H9 (cell line): Measurements from ENCODE around the gene SIRT7. TPM values are rescaled to one million over a fixed set of nuclear protein-coding genes. Genes with fewer than 3 reads are reported as not detected.

Experiments
- DNase-seq: peaks from one replicate; pipeline ENCODE4 v3.0.0-alpha.2; 2017
- H2AFZ ChIP-seq: one replicate; pipeline ENCODE4 v1.6.1; 2013; ENCODE audit warnings: mild to moderate bottlenecking, low read length, control low read depth, moderate library complexity
- H2AK5ac ChIP-seq: 2 replicates; pipeline ENCODE4 v1.6.1; 2013; ENCODE audit warnings: low read length, control low read depth, mixed read lengths; ENCODE audit not compliant: insufficient read length
- H2BK120ac ChIP-seq: one replicate; pipeline ENCODE4 v1.6.1; 2013; ENCODE audit warnings: low read depth, mild to moderate bottlenecking, low read length, control low read depth, inconsistent platforms; ENCODE audit not compliant: poor library complexity, severe bottlenecking
- H2BK12ac ChIP-seq: 2 replicates; pipeline ENCODE4 v1.6.1; 2013; ENCODE audit warnings: low read length, control low read depth, mixed read lengths, low read depth; ENCODE audit not compliant: insufficient read length
- H2BK15ac ChIP-seq: 2 replicates; pipeline ENCODE4 v1.6.1; 2013; ENCODE audit warnings: low read depth, low read length, control low read depth
- H2BK20ac ChIP-seq: one replicate; pipeline ENCODE4 v1.6.1; 2013; ENCODE audit warnings: low read depth, mild to moderate bottlenecking, low read length, control low read depth, inconsistent platforms; ENCODE audit not compliant: poor library complexity, severe bottlenecking
- H2BK5ac ChIP-seq: 2 replicates; pipeline ENCODE4 v1.6.1; 2013; ENCODE audit warnings: low read length, control low read depth, mixed read lengths; ENCODE audit not compliant: insufficient read length
- H3K14ac ChIP-seq: 2 replicates; pipeline ENCODE4 v1.6.1; 2013; ENCODE audit warnings: low read length, control low read depth; ENCODE audit not compliant: insufficient read depth
- H3K18ac ChIP-seq: 2 replicates; pipeline ENCODE4 v1.6.1; 2013; ENCODE audit warnings: low read depth, mild to moderate bottlenecking, mixed read lengths, low read length, control low read depth; ENCODE audit not compliant: insufficient read length
- H3K23ac ChIP-seq: 2 replicates; pipeline ENCODE4 v1.6.1; 2013; ENCODE audit warnings: low read length, control low read depth, mixed read lengths, low read depth; ENCODE audit not compliant: insufficient read length
- H3K23me2 ChIP-seq: 2 replicates; pipeline ENCODE4 v1.6.1; 2013; ENCODE audit warnings: low read depth, mild to moderate bottlenecking, mixed read lengths, low read length, control low read depth; ENCODE audit not compliant: insufficient read length, poor library complexity, severe bottlenecking
- H3K27ac ChIP-seq: 2 replicates; pipeline ENCODE4 v1.5.1; 2013; ENCODE audit warnings: low read length, control low read depth, mixed read lengths, low read depth; ENCODE audit not compliant: insufficient read length
- H3K27me3 ChIP-seq: 2 replicates; pipeline ENCODE4 v1.6.1; 2013; ENCODE audit warnings: low read length, control low read depth, inconsistent platforms; ENCODE audit not compliant: insufficient read depth
- H3K4ac ChIP-seq: 2 replicates; pipeline ENCODE4 v1.6.1; 2013; ENCODE audit warnings: low read depth, mild to moderate bottlenecking, control low read depth, inconsistent platforms, low read length, moderate library complexity
- H3K4me1 ChIP-seq: 2 replicates; pipeline ENCODE4 v1.6.1; 2013; ENCODE audit warnings: low read length, control low read depth, inconsistent platforms; ENCODE audit not compliant: insufficient read depth
- H3K4me2 ChIP-seq: 2 replicates; pipeline ENCODE4 v1.6.1; 2013; ENCODE audit warnings: low read length, control low read depth, mixed read lengths; ENCODE audit not compliant: insufficient read length, insufficient read depth
- H3K56ac ChIP-seq: 2 replicates; pipeline ENCODE4 v1.6.1; 2013; ENCODE audit warnings: low read depth, mild to moderate bottlenecking, mixed read lengths, low read length, control low read depth; ENCODE audit not compliant: insufficient read length
- H3K79me1 ChIP-seq: 2 replicates; pipeline ENCODE4 v1.6.1; 2013; ENCODE audit warnings: low read depth, mild to moderate bottlenecking, moderate library complexity, low read length, control low read depth, inconsistent platforms; ENCODE audit not compliant: insufficient read depth, poor library complexity, severe bottlenecking
- H3K79me2 ChIP-seq: 2 replicates; pipeline ENCODE4 v1.6.1; 2013; ENCODE audit warnings: low read length, control low read depth, inconsistent platforms; ENCODE audit not compliant: insufficient read depth
- H3K9ac ChIP-seq: 2 replicates; pipeline ENCODE4 v1.6.1; 2013; ENCODE audit warnings: low read length, control low read depth, mixed read lengths; ENCODE audit not compliant: insufficient read length; ENCODE audit errors: extremely low read depth
- H3K9me3 ChIP-seq: one replicate; pipeline ENCODE4 v1.6.1; 2013; ENCODE audit warnings: low read depth, low read length, inconsistent platforms; ENCODE audit not compliant: control insufficient read depth
- H3T11ph ChIP-seq: one replicate; pipeline ENCODE4 v1.6.1; 2013; ENCODE audit warnings: mild to moderate bottlenecking, low read length, control low read depth, inconsistent platforms
- H4K20me1 ChIP-seq: one replicate; pipeline ENCODE4 v1.6.1; 2013; ENCODE audit not compliant: control insufficient read depth, insufficient read length, insufficient read depth
- H4K5ac ChIP-seq: 2 replicates; pipeline ENCODE4 v1.6.1; 2013; ENCODE audit warnings: low read depth, mild to moderate bottlenecking, mixed read lengths, low read length, control low read depth; ENCODE audit not compliant: insufficient read length
- H4K8ac ChIP-seq: replicated peaks from 2 replicates; pipeline ENCODE4 v1.6.1; 2013; ENCODE audit warnings: low read length, control low read depth, mixed read lengths, low read depth; ENCODE audit not compliant: insufficient read length
- H4K91ac ChIP-seq: 2 replicates; pipeline ENCODE4 v1.6.1; 2013; ENCODE audit warnings: low read depth, mild to moderate bottlenecking, moderate library complexity, mixed read lengths, low read length, control low read depth; ENCODE audit not compliant: insufficient read length
- H3K27ac Mint-ChIP-seq, 3 experiments: 2 replicates in 2 of 3; 3 replicates in 1 of 3; pipeline ENCODE4 v1.8.0; 2020 to 2021; ENCODE audit warnings: mixed read lengths in 3 of 3, mild to moderate bottlenecking in 1 of 3, moderate library complexity in 1 of 3
- H3K27me3 Mint-ChIP-seq: 2 replicates; pipeline ENCODE4 v1.8.0; 2021; ENCODE audit warnings: low read depth, mild to moderate bottlenecking, moderate library complexity, mixed read lengths
- H3K36me3 Mint-ChIP-seq, 3 experiments: 2 replicates in 2 of 3; 3 replicates in 1 of 3; pipeline ENCODE4 v1.8.0; 2020 to 2021; ENCODE audit warnings: low read depth in 3 of 3, mixed read lengths in 3 of 3; ENCODE audit not compliant: insufficient read depth in 1 of 3
- H3K4me1 Mint-ChIP-seq, 2 experiments: 2 replicates each; pipeline ENCODE4 v1.8.0; 2020; ENCODE audit warnings: mixed read lengths in 2 of 2
- H3K4me3 Mint-ChIP-seq, 2 experiments: 2 replicates in 1 of 2; 3 replicates in 1 of 2; pipeline ENCODE4 v1.8.0; 2020 to 2021; ENCODE audit warnings: mild to moderate bottlenecking in 2 of 2, mixed read lengths in 2 of 2, moderate library complexity in 1 of 2
- H3K9me3 Mint-ChIP-seq, 2 experiments: 2 replicates in 1 of 2; 3 replicates in 1 of 2; pipeline ENCODE4 v1.8.0; 2020; ENCODE audit warnings: mild to moderate bottlenecking in 2 of 2, mixed read lengths in 2 of 2, moderate library complexity in 1 of 2
- WGBS: extraction: QIAGEN DNeasy Blood & Tissue Kit; methylation state at CpG from one replicate; pipeline ENCODE4 v1.1.7; 2013; ENCODE audit warnings: missing lambda C conversion rate, low lambda C conversion rate, mixed read lengths; ENCODE audit not compliant: insufficient read length; ENCODE audit errors: extremely low coverage; 5-methylcytosine and 5-hydroxymethylcytosine counted together
- total RNA-seq: library from RNA; stranded (reverse); gene quantifications from 2 replicates; pipeline ENCODE4 v1.2.1, GENCODE V29; 2021
- TF ChIP-seq, protein P1 (sequence below): fragments of 200-600 bp; sonication (generic); conservative IDR thresholded peaks from 3 replicates; pipeline ENCODE4 v1.8.0; 2021; ENCODE audit warnings: antibody characterized with exemption, mild to moderate bottlenecking

SIRT7 gene
- total RNA-seq, 1 experiment from 2014 or later: 29.7 TPM

DNA sequence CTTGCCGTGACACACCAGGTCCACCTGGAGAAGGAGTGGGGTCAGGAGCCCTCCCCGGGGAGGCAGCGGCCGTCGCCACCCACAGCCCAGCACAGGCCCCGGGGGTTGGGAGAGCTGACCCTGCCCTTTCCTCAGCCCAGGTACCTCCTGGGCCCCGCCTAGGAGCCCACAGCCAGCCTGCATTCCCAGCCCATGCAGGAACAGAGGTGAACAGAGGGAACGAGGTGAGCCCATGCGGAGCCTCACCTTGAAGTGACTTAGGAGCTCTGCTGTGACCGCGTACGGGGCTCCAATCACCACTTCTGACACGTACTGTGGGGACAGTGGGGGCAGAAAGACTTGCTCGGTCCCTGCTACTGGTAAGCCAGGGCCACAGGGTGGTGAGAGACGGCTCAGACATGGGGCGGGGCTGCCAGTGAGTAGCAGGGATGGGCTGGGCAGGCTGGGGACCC is 12.5 kb downstream of the SIRT7 start:
- Mint-ChIP-seq H3K27me3 (peaks cover 11% of the 10 kb centered on the region), H3K9me3 (no peaks in the 10 kb centered on the region), H3K4me3 (no peak overlapping the region), H3K4me1 (peaks cover 0 to 3% of the 10 kb centered on the region in 2 experiments; a peak in 3 of 4 replicates), H3K36me3 (peaks cover 0 to 12% (median 4%) of the 10 kb centered on the region in 3 experiments; a peak in 4 of 7 replicates), H3K27ac (no peak overlapping the region)
- Histone ChIP-seq H2BK120ac (no peak overlapping the region), H3K4ac (no peak overlapping the region), H2BK5ac (no peak overlapping the region), H3K27me3 (no peaks in the 10 kb centered on the region; the same call in 1 of the 2 replicates), H3K9ac (no peak overlapping the region), H3K4me1 (no peaks in the 10 kb centered on the region), H2BK20ac (no peak overlapping the region), H2BK15ac (no peak overlapping the region), H3K56ac (no peak overlapping the region), H3K27ac (no peak overlapping the region), H2BK12ac (no peak overlapping the region), H3K23me2 (peaks cover 13% of the 10 kb centered on the region), H4K8ac (no peak overlapping the region), H4K91ac (no peak overlapping the region), H3K4me2 (no peak overlapping the region), H3K79me2 (no peaks in the 10 kb centered on the region), H3K79me1 (no peaks in the 10 kb centered on the region), H3K18ac (no peak overlapping the region), H3K14ac (no peak overlapping the region), H4K20me1 (no peaks in the 10 kb centered on the region), H3K9me3 (no peaks in the 10 kb centered on the region), H2AFZ (no peak overlapping the region), H4K5ac (no peak overlapping the region), H3T11ph (no peak overlapping the region), H2AK5ac (no peak overlapping the region), H3K23ac (no peak overlapping the region)
- no CpG with 5 or more reads among the region's 16 CpGs for WGBS
- TF ChIP-seq, protein P1, sequence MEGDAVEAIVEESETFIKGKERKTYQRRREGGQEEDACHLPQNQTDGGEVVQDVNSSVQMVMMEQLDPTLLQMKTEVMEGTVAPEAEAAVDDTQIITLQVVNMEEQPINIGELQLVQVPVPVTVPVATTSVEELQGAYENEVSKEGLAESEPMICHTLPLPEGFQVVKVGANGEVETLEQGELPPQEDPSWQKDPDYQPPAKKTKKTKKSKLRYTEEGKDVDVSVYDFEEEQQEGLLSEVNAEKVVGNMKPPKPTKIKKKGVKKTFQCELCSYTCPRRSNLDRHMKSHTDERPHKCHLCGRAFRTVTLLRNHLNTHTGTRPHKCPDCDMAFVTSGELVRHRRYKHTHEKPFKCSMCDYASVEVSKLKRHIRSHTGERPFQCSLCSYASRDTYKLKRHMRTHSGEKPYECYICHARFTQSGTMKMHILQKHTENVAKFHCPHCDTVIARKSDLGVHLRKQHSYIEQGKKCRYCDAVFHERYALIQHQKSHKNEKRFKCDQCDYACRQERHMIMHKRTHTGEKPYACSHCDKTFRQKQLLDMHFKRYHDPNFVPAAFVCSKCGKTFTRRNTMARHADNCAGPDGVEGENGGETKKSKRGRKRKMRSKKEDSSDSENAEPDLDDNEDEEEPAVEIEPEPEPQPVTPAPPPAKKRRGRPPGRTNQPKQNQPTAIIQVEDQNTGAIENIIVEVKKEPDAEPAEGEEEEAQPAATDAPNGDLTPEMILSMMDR: no peak
- DNase-seq: no peak
